Stimulated activated CD4-positive, alpha-beta T cell treated with anti-CD3 and anti-CD28 coated beads, TNF-alpha, amount 100 ng/mL, for 4 hours (primary cell): ENCODE data around the gene KDM4B.

Source experiments
- DNase-seq, 3 experiments: peaks; one replicate each; pipeline ENCODE4 v3.0.0-alpha.2; 2020; ENCODE audit warnings: low read depth in 3 of 3

The KDM4B gene

GRCh38 chr19:5104871-5105351 lies 136.0 kb downstream of the KDM4B start:
- DNase-seq: no peak

GRCh38 chr19:5106191-5106726 lies 137.3 kb downstream of the KDM4B start:
- DNase-seq: no peak

- no peak for DNase-seq
Measured at GRCh38 chr19:5106971-5107370, 138.1 kb downstream of the KDM4B start.

GRCh38 chr19:5107432-5108122 lies 138.7 kb downstream of the KDM4B start:
- no peak for DNase-seq

- DNase-seq: no peak
Measured at GRCh38 chr19:5108123-5108596, 139.2 kb downstream of the KDM4B start.

GRCh38 chr19:5108866-5109265 lies 140.0 kb downstream of the KDM4B start:
- no peak for DNase-seq

GRCh38 chr19:5109560-5109959 lies 140.6 kb downstream of the KDM4B start:
- no peak for DNase-seq

GRCh38 chr19:5110546-5110945 lies 141.6 kb downstream of the KDM4B start:
- no peak for DNase-seq

GRCh38 chr19:5111051-5111450 lies 142.1 kb downstream of the KDM4B start:
- DNase-seq: no peak

GRCh38 chr19:5112175-5112574 lies 143.3 kb downstream of the KDM4B start:
- no peak for DNase-seq

GRCh38 chr19:5112681-5113575 lies 144.0 kb downstream of the KDM4B start:
- no peak for DNase-seq

- no peak for DNase-seq
Measured at GRCh38 chr19:5113633-5114586, 145.0 kb downstream of the KDM4B start.

GRCh38 chr19:5114727-5115126 lies 145.8 kb downstream of the KDM4B start:
- DNase-seq: no peak

GRCh38 chr19:5115351-5115750 lies 146.4 kb downstream of the KDM4B start:
- DNase-seq: no peak

- no peak for DNase-seq
Measured at GRCh38 chr19:5115771-5116202, 146.9 kb downstream of the KDM4B start.

GRCh38 chr19:5116292-5116691 lies 147.4 kb downstream of the KDM4B start:
- DNase-seq: no peak

GRCh38 chr19:5117421-5117820 lies 148.5 kb downstream of the KDM4B start:
- DNase-seq: no peak

- no peak for DNase-seq
Measured at GRCh38 chr19:5118026-5118425, 149.1 kb downstream of the KDM4B start.

GRCh38 chr19:5119297-5119998 lies 150.5 kb downstream of the KDM4B start:
- DNase-seq: no peak

- no peak for DNase-seq
Measured at GRCh38 chr19:5120321-5120720, 151.4 kb downstream of the KDM4B start.

- no peak for DNase-seq
Measured at GRCh38 chr19:5120833-5121232, 151.9 kb downstream of the KDM4B start.
